Transverse colon (tissue), 4 donors: Measurements from ENCODE around the gene RPRD2.

Source experiments
- EP300 ChIP-seq: sonication (generic); formaldehyde crosslinking; IDR thresholded peaks from one replicate; pipeline ENCODE4 v1.6.1; 2017; ENCODE audit warnings: antibody characterized with exemption, low read depth
- POLR2A ChIP-seq: fragments of 450-650 bp; IDR thresholded peaks from one replicate; pipeline ENCODE4 v1.6.1; 2016; ENCODE audit warnings: antibody characterized with exemption, mild to moderate bottlenecking, moderate library complexity
- POLR2AphosphoS5 ChIP-seq, 3 donors: sonication (generic); formaldehyde crosslinking; IDR thresholded peaks; one replicate each; pipeline ENCODE4 v1.6.1; 2016; ENCODE audit warnings: antibody characterized with exemption in 3 of 3
- TF ChIP-seq, protein P1 (sequence below), 5 experiments: fragments of 200-600 bp in 3 of 5; fragments of 450-650 bp in 2 of 5; sonication (generic) in 3 of 5; IDR thresholded peaks; 1 replicate in 2 of 5; 2 replicates in 3 of 5; pipeline ENCODE4 v1.5.1; 2016 to 2017; ENCODE audit warnings: antibody characterized with exemption in 5 of 5, inconsistent platforms in 3 of 5, mild to moderate bottlenecking in 2 of 5, moderate library complexity in 1 of 5

DNA sequence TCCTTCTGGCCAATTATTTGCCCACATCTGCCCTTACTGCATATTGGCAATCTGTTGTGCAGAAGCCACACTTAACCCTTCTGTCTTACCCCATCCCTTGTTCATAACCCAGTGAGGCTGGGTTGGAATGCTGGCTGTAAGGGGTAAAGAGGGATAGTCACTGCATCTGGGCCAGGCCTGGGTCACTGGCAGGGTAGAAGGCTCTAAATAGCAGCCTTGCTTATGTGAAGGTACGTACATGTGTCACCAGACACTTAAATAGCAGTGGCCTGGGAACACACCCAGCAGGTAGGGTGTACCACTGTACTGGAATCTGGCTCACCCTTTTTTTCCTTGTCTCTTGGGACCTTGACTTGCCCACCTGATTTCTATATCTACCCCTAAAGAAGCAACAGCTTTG lies 113.4 kb downstream of the RPRD2 start:
- TF ChIP-seq, protein P1, sequence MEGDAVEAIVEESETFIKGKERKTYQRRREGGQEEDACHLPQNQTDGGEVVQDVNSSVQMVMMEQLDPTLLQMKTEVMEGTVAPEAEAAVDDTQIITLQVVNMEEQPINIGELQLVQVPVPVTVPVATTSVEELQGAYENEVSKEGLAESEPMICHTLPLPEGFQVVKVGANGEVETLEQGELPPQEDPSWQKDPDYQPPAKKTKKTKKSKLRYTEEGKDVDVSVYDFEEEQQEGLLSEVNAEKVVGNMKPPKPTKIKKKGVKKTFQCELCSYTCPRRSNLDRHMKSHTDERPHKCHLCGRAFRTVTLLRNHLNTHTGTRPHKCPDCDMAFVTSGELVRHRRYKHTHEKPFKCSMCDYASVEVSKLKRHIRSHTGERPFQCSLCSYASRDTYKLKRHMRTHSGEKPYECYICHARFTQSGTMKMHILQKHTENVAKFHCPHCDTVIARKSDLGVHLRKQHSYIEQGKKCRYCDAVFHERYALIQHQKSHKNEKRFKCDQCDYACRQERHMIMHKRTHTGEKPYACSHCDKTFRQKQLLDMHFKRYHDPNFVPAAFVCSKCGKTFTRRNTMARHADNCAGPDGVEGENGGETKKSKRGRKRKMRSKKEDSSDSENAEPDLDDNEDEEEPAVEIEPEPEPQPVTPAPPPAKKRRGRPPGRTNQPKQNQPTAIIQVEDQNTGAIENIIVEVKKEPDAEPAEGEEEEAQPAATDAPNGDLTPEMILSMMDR (IDR thresholded peaks at IDR 0.05): no peak
- no peak for TF ChIP-seq POLR2A
- TF ChIP-seq EP300: no peak
- TF ChIP-seq POLR2AphosphoS5 (IDR thresholded peaks at IDR 0.05): no peak
